ENCODE measurements around the gene EBF3. TPM values are rescaled to one million over a fixed set of nuclear protein-coding genes. Genes with fewer than 3 reads are reported as not detected.

Gene EBF3
- total RNA-seq, 4 donors from 2014 or later: 0.77 to 10.7 (median 6.0) TPM

- no peak for TF ChIP-seq CTCF (IDR thresholded peaks at IDR 0.05)
- TF ChIP-seq POLR2A (IDR thresholded peaks at IDR 0.05): no peak
- DNase-seq: no peak
- no peak overlapping the region for H3K27ac ChIP-seq
Observed at GRCh38 chr10:129867631-129868179, 96.4 kb downstream of the EBF3 start.

GRCh38 chr10:129866894-129867293 lies 97.2 kb downstream of the EBF3 start:
- no peaks in the 10 kb centered on the region for H3K27me3 ChIP-seq
- TF ChIP-seq POLR2A (IDR thresholded peaks at IDR 0.05) (no peak), CTCF (IDR thresholded peaks at IDR 0.05) (no peak)
- no peak overlapping the region for H3K27ac ChIP-seq
- H3K36me3 ChIP-seq: no peaks in the 10 kb centered on the region
- no peak overlapping the region for H3K4me3 ChIP-seq
- no peaks in the 10 kb centered on the region for H3K9me3 ChIP-seq
- DNase-seq: no peak
- intact Hi-C loops (cut with DNase I; ENCODE audit: low total_unique reads): no loop called here
- H3K4me1 ChIP-seq: no peaks in the 10 kb centered on the region

More at GRCh38 chr10:129867631-129868179, 96.4 kb downstream of the EBF3 start:
- Histone ChIP-seq H3K27me3 (no peaks in the 10 kb centered on the region), H3K4me3 (no peak overlapping the region), H3K9me3 (no peaks in the 10 kb centered on the region), H3K4me1 (no peaks in the 10 kb centered on the region), H3K36me3 (no peaks in the 10 kb centered on the region)
- intact Hi-C loops (cut with DNase I; ENCODE audit: low total_unique reads): no loop called here

- H3K4me1 ChIP-seq: no peaks in the 10 kb centered on the region
- TF ChIP-seq POLR2A (IDR thresholded peaks at IDR 0.05) (no peak), CTCF (IDR thresholded peaks at IDR 0.05) (no peak)
- no peaks in the 10 kb centered on the region for H3K36me3 ChIP-seq
- no peak overlapping the region for H3K4me3 ChIP-seq
- intact Hi-C loops (cut with DNase I; ENCODE audit: low total_unique reads): no loop called here
- H3K27ac ChIP-seq: no peak overlapping the region
- H3K27me3 ChIP-seq: no peaks in the 10 kb centered on the region
- no peaks in the 10 kb centered on the region for H3K9me3 ChIP-seq
- DNase-seq: no peak
Observed at GRCh38 chr10:129865960-129866359, 98.1 kb downstream of the EBF3 start.

- intact Hi-C loops (cut with DNase I; ENCODE audit: low total_unique reads): no loop called here
- Histone ChIP-seq H3K36me3 (no peaks in the 10 kb centered on the region), H3K27me3 (no peaks in the 10 kb centered on the region), H3K9me3 (no peaks in the 10 kb centered on the region), H3K27ac (no peak overlapping the region), H3K4me3 (no peak overlapping the region), H3K4me1 (no peaks in the 10 kb centered on the region)
- no peak for TF ChIP-seq POLR2A (IDR thresholded peaks at IDR 0.05)
- TF ChIP-seq CTCF (IDR thresholded peaks at IDR 0.05): no peak
- DNase-seq: no peak
Observed at GRCh38 chr10:129865413-129865812, 98.7 kb downstream of the EBF3 start.

GRCh38 chr10:129864601-129865126 lies 99.4 kb downstream of the EBF3 start:
- Histone ChIP-seq H3K4me1 (no peaks in the 10 kb centered on the region), H3K27ac (no peak overlapping the region), H3K9me3 (no peaks in the 10 kb centered on the region), H3K36me3 (no peaks in the 10 kb centered on the region), H3K27me3 (no peaks in the 10 kb centered on the region), H3K4me3 (no peak overlapping the region)
- intact Hi-C loops (cut with DNase I; ENCODE audit: low total_unique reads): no loop called here
- no peak for DNase-seq
- no peak for TF ChIP-seq CTCF (IDR thresholded peaks at IDR 0.05)
- TF ChIP-seq POLR2A (IDR thresholded peaks at IDR 0.05): no peak
